ENCODE measurements around the gene TMEM145.

The TMEM145 gene

GRCh38 chr19:42268704-42269477, 44.2 kb upstream of the TMEM145 start, which contains the start of gene CIC:
Gene CIC, plus strand, starts transcription at chr19:42269252. Its CDS starts 2,532 bp downstream, at chr19:42271784.
- TF ChIP-seq, protein P1, sequence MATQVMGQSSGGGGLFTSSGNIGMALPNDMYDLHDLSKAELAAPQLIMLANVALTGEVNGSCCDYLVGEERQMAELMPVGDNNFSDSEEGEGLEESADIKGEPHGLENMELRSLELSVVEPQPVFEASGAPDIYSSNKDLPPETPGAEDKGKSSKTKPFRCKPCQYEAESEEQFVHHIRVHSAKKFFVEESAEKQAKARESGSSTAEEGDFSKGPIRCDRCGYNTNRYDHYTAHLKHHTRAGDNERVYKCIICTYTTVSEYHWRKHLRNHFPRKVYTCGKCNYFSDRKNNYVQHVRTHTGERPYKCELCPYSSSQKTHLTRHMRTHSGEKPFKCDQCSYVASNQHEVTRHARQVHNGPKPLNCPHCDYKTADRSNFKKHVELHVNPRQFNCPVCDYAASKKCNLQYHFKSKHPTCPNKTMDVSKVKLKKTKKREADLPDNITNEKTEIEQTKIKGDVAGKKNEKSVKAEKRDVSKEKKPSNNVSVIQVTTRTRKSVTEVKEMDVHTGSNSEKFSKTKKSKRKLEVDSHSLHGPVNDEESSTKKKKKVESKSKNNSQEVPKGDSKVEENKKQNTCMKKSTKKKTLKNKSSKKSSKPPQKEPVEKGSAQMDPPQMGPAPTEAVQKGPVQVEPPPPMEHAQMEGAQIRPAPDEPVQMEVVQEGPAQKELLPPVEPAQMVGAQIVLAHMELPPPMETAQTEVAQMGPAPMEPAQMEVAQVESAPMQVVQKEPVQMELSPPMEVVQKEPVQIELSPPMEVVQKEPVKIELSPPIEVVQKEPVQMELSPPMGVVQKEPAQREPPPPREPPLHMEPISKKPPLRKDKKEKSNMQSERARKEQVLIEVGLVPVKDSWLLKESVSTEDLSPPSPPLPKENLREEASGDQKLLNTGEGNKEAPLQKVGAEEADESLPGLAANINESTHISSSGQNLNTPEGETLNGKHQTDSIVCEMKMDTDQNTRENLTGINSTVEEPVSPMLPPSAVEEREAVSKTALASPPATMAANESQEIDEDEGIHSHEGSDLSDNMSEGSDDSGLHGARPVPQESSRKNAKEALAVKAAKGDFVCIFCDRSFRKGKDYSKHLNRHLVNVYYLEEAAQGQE (IDR thresholded peaks at IDR 0.05; ENCODE audit: low read depth), result no peak
- TF ChIP-seq CREB1 (IDR thresholded peaks at IDR 0.05; ENCODE audit: low read depth), result peak; percentile 45
- no peak for TF ChIP-seq EGR1 (IDR thresholded peaks at IDR 0.05)
- TF ChIP-seq ZBTB7A (IDR thresholded peaks at IDR 0.05; ENCODE audit: low read depth), result 0 out of 2 replicates have a peak, but pooled peaks have one; percentile 25
- TF ChIP-seq TAF1 (IDR thresholded peaks at IDR 0.05; ENCODE audit: low read depth), result no peak
- TF ChIP-seq, protein P2, sequence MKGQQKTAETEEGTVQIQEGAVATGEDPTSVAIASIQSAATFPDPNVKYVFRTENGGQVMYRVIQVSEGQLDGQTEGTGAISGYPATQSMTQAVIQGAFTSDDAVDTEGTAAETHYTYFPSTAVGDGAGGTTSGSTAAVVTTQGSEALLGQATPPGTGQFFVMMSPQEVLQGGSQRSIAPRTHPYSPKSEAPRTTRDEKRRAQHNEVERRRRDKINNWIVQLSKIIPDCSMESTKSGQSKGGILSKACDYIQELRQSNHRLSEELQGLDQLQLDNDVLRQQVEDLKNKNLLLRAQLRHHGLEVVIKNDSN (IDR thresholded peaks at IDR 0.05), result no peak; the same call in 1 of the 2 replicates
- TF ChIP-seq NFIC (IDR thresholded peaks at IDR 0.05), result no peak
- no peak for TF ChIP-seq FOXM1 (IDR thresholded peaks at IDR 0.05; ENCODE audit: borderline replicate concordance, low read depth)
- no peak for TF ChIP-seq MAX (IDR thresholded peaks at IDR 0.05)
- no peak for TF ChIP-seq TCF12 (IDR thresholded peaks at IDR 0.05; ENCODE audit: low read depth)
- TF ChIP-seq CEBPB (IDR thresholded peaks at IDR 0.05), result no peak
- TF ChIP-seq EP300 (IDR thresholded peaks at IDR 0.05; ENCODE audit: borderline replicate concordance), result no peak
- no peak for TF ChIP-seq RAD21 (IDR thresholded peaks at IDR 0.05; ENCODE audit: low read depth)
- TF ChIP-seq TEAD4 (IDR thresholded peaks at IDR 0.05), result no peak
- TF ChIP-seq YY1 (IDR thresholded peaks at IDR 0.05; ENCODE audit: low read depth), result peak; percentile 85

DNA sequence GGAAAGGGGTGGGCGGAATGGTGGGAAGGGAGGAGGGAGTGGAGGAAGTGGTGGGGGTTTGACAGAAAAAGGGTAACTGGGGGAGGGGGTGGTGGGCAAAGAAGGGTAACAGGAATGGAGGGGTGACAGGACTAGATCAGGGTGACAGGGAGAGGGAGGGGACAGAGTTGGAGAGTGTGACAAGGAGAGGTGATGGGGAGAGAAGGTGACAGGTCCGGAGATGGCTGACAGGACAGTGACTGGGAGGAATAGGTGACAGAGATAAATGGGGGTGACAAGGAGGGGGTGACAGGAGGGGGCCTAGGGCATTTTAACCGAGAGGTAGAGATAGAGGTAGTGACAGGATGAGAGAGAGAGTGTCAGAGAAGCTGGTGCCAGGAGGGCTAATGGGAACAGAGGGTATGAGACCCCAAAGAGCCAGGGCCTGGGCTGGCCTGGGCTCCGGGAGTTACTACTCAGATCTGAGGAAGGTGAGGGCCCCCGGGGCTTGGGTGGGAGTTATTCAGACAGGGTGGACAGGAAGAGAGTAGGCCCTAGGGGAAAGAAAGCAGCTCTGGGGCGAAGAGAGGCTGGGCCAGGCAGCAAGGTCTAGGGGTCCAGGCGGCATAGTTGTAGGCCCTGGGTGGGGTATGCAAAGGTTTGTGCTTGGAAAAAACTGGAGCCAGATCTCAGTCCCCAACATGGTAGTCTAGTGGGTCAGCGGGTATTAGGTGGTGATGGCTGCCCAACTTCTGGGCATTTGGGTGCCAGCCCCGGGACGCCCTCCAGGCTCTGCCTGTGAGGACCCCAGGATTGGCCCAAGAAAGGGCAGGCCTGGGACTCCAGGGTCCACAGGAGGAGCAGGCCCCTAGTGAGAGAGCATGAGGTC, 43.4 kb upstream of the TMEM145 start:
- TF ChIP-seq EP300 (IDR thresholded peaks at IDR 0.05; ENCODE audit: borderline replicate concordance) (no peak), CREB1 (IDR thresholded peaks at IDR 0.05; ENCODE audit: low read depth) (no peak), NFIC (IDR thresholded peaks at IDR 0.05) (no peak), FOXM1 (IDR thresholded peaks at IDR 0.05; ENCODE audit: borderline replicate concordance, low read depth) (no peak), ZBTB7A (IDR thresholded peaks at IDR 0.05; ENCODE audit: low read depth) (no peak), CEBPB (IDR thresholded peaks at IDR 0.05) (no peak), RAD21 (IDR thresholded peaks at IDR 0.05; ENCODE audit: low read depth) (no peak), TEAD4 (IDR thresholded peaks at IDR 0.05) (no peak), YY1 (IDR thresholded peaks at IDR 0.05; ENCODE audit: low read depth) (no peak), EGR1 (IDR thresholded peaks at IDR 0.05) (no peak)
- TF ChIP-seq, protein P1 (IDR thresholded peaks at IDR 0.05; ENCODE audit: low read depth), result no peak
- TF ChIP-seq, protein P2 (IDR thresholded peaks at IDR 0.05), result no peak

GRCh38 chr19:42270346-42271044, 42.6 kb upstream of the TMEM145 start:
- no peak for TF ChIP-seq EGR1 (IDR thresholded peaks at IDR 0.05)
- TF ChIP-seq, protein P2 (IDR thresholded peaks at IDR 0.05), result no peak
- no peak for TF ChIP-seq CREB1 (IDR thresholded peaks at IDR 0.05; ENCODE audit: low read depth)
- no peak for TF ChIP-seq ZBTB7A (IDR thresholded peaks at IDR 0.05; ENCODE audit: low read depth)
- no peak for TF ChIP-seq CEBPB (IDR thresholded peaks at IDR 0.05)
- TF ChIP-seq EP300 (IDR thresholded peaks at IDR 0.05; ENCODE audit: borderline replicate concordance), result no peak
- no peak for TF ChIP-seq FOXM1 (IDR thresholded peaks at IDR 0.05; ENCODE audit: borderline replicate concordance, low read depth)
- TF ChIP-seq MAX (IDR thresholded peaks at IDR 0.05), result no peak
- no peak for TF ChIP-seq YY1 (IDR thresholded peaks at IDR 0.05; ENCODE audit: low read depth)

DNA sequence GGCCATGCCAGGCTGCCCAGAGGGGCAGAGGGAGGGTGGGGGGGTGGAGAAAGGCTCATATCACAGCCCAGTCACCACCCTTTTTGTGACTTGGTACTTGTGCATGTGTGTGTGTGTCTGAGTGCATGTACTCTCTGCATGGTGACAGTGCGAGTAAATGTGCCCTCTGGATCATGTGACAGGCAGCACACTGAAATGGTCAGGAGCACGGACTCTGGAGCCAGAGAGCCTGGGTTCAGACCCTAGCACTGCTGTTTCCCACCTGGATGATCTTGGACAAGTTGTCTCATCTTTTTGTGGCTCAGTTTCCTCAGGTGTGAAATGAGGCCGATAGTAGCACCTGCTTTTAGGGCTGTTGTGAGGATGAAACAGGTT, 42.1 kb upstream of the TMEM145 start:
- TF ChIP-seq MAX (IDR thresholded peaks at IDR 0.05) (no peak), NFIC (IDR thresholded peaks at IDR 0.05) (no peak), TAF1 (IDR thresholded peaks at IDR 0.05; ENCODE audit: low read depth) (no peak), EP300 (IDR thresholded peaks at IDR 0.05; ENCODE audit: borderline replicate concordance) (no peak), YY1 (IDR thresholded peaks at IDR 0.05; ENCODE audit: low read depth) (no peak), FOXM1 (IDR thresholded peaks at IDR 0.05; ENCODE audit: borderline replicate concordance, low read depth) (no peak)
- TF ChIP-seq, protein P1 (IDR thresholded peaks at IDR 0.05; ENCODE audit: low read depth), result no peak
- TF ChIP-seq, protein P2 (IDR thresholded peaks at IDR 0.05), result no peak
